HepG2 (cell line): ENCODE results near the gene GABRR2. TPM values are rescaled to one million over a fixed set of nuclear protein-coding genes. Genes with fewer than 3 reads are reported as not detected.

Experiments used
- ATAC-seq: fragments of 200-7000 bp; cut with Tn5 transposase; 3 replicates; pipeline ENCODE4 v1.9.1; 2020; ENCODE audit warnings: mild to moderate bottlenecking, moderate library complexity
- BruUV-seq: library from RNA; stranded (reverse); fragments of 400-500 nt; replicated peaks from 2 replicates; lab custom pipeline; 2021; lab: Mats Ljungman, UMichigan
- CTCF ChIA-PET: fragments of 300-600 bp; formaldehyde crosslinking; extraction: SDS; loops from one replicate; lab custom pipeline; 2021; ENCODE audit warnings: low total read pairs, inconsistent platforms, low intra/inter-chr PET ratio; lab: Yijun Ruan, JAX
- POLR2A ChIA-PET: fragments of 350-600 bp; sonication (Branson Sonifier 250); formaldehyde crosslinking; loops from one replicate; lab custom pipeline; 2020; ENCODE audit warnings: antibody characterized with exemption, inconsistent platforms; lab: Yijun Ruan, JAX
- DNase-seq: peaks from one replicate; pipeline ENCODE4 v3.0.0-alpha.2; 2015; ENCODE audit warnings: low spot score
- FAIRE-seq: peaks from 3 replicates; lab custom pipeline; 2011; peaks lifted over from hg19 to GRCh38; lab: Jason Lieb, UNC
- H2AFZ ChIP-seq: one replicate; pipeline ENCODE4 v1.6.1; 2011; ENCODE audit warnings: low read length, inconsistent platforms
- H3K27ac ChIP-seq: fragments of 300-600 bp; 3 replicates; pipeline ENCODE4 v1.8.0; 2011; ENCODE audit warnings: mixed run types, mild to moderate bottlenecking, mixed read lengths, low read length, inconsistent platforms; ENCODE audit not compliant: insufficient read depth; ENCODE audit errors: extremely low read length
- H3K27me3 ChIP-seq, 2 experiments: fragments of 200-600 bp in 1 of 2; 2 replicates in 1 of 2; 3 replicates in 1 of 2; pipeline versions ENCODE4 v1.6.0 to v1.8.0; 2011; ENCODE audit warnings: low read length in 2 of 2, mild to moderate bottlenecking in 2 of 2, moderate library complexity in 2 of 2, inconsistent platforms in 1 of 2; ENCODE audit not compliant: insufficient read depth in 2 of 2, control insufficient read depth in 1 of 2
- H3K36me3 ChIP-seq, 2 experiments: fragments of 200-600 bp in 1 of 2; replicated peaks in 1 of 2; 2 replicates in 1 of 2; 3 replicates in 1 of 2; pipeline versions ENCODE4 v1.5.1 to v1.8.0; 2011; ENCODE audit warnings: low read length in 2 of 2, inconsistent platforms in 1 of 2; ENCODE audit not compliant: insufficient read depth in 2 of 2, control insufficient read depth in 1 of 2
- H3K4me1 ChIP-seq: 2 replicates; pipeline ENCODE4 v1.5.1; 2012; ENCODE audit warnings: low read length, inconsistent platforms; ENCODE audit not compliant: insufficient read depth
- H3K4me2 ChIP-seq: 2 replicates; pipeline ENCODE4 v1.6.0; 2011; ENCODE audit warnings: low read depth, low read length, inconsistent platforms
- H3K4me3 ChIP-seq, 3 experiments: fragments of 200-600 bp in 1 of 3; sonication (generic), shearing (Covaris generic) in 1 of 3; replicated peaks in 1 of 3; 2 replicates each; pipeline ENCODE4 v1.5.1; 2011 to 2016; ENCODE audit warnings: low read length in 3 of 3, inconsistent platforms in 2 of 3, low read depth in 2 of 3, mild to moderate bottlenecking in 2 of 3, control low read depth in 1 of 3, mixed read lengths in 1 of 3; ENCODE audit not compliant: insufficient read depth in 1 of 3
- H3K79me2 ChIP-seq: one replicate; pipeline ENCODE4 v1.6.1; 2011; ENCODE audit warnings: low read length, inconsistent platforms; ENCODE audit not compliant: insufficient read depth
- H3K9ac ChIP-seq: 2 replicates; pipeline ENCODE4 v1.6.0; 2011; ENCODE audit warnings: mild to moderate bottlenecking, low read depth, low read length, inconsistent platforms; ENCODE audit not compliant: insufficient read depth
- H3K9me3 ChIP-seq: 2 replicates; pipeline ENCODE4 v1.5.1; 2012; ENCODE audit warnings: mild to moderate bottlenecking, low read length
- H4K20me1 ChIP-seq: 2 replicates; pipeline ENCODE4 v1.6.0; 2011; ENCODE audit warnings: inconsistent platforms, mild to moderate bottlenecking, low read length, moderate library complexity; ENCODE audit not compliant: insufficient read depth
- ASH2L ChIP-seq: fragments of 300-600, 200-600 bp; sonication (generic); IDR thresholded peaks from 2 replicates; pipeline ENCODE4 v1.7.0; 2017; ENCODE audit warnings: low read depth, mild to moderate bottlenecking, moderate library complexity, mixed read lengths, low read length; ENCODE audit not compliant: insufficient read length
- HOXA3 ChIP-seq: sonication (generic); formaldehyde crosslinking; IDR thresholded peaks from 2 replicates; pipeline ENCODE4 v1.5.0; 2020; ENCODE audit warnings: missing genetic modification reagents
- JUND ChIP-seq: sonication (generic); formaldehyde crosslinking; IDR thresholded peaks from 2 replicates; pipeline ENCODE4 v1.8.0; 2022; ENCODE audit warnings: mild to moderate bottlenecking, missing genetic modification reagents
- MLLT10 ChIP-seq: sonication (generic); formaldehyde crosslinking; IDR thresholded peaks from 2 replicates; pipeline ENCODE4 v1.4.0; 2020; ENCODE audit warnings: missing genetic modification reagents
- NR3C1 ChIP-seq: sonication (generic); formaldehyde crosslinking; IDR thresholded peaks from 2 replicates; pipeline ENCODE4 v1.4.0; 2020; ENCODE audit warnings: missing genetic modification reagents
- RFX3 ChIP-seq: IDR thresholded peaks from 2 replicates; pipeline ENCODE4 v1.6.1; 2016; ENCODE audit warnings: missing biosample characterization, missing genetic modification reagents
- RXRB ChIP-seq: IDR thresholded peaks from 2 replicates; pipeline ENCODE4 v1.6.1; 2016; ENCODE audit warnings: borderline replicate concordance, missing genetic modification reagents, missing compliant biosample characterization
- ZFP36 ChIP-seq: fragments of 150-350 bp; IDR thresholded peaks from 2 replicates; pipeline ENCODE4 v1.6.1; 2018; ENCODE audit warnings: borderline replicate concordance, low read length, low read depth; ENCODE audit not compliant: partially characterized antibody
- ZNF326 ChIP-seq: sonication (generic); formaldehyde crosslinking; IDR thresholded peaks from 2 replicates; pipeline ENCODE4 v1.4.0; 2020; ENCODE audit warnings: missing genetic modification reagents, borderline replicate concordance
- ZNF337 ChIP-seq: sonication (generic); formaldehyde crosslinking; IDR thresholded peaks from 2 replicates; pipeline ENCODE4 v1.5.1; 2020; ENCODE audit warnings: missing genetic modification reagents, low read depth, mild to moderate bottlenecking, borderline replicate concordance
- ZNF543 ChIP-seq: sonication (generic); formaldehyde crosslinking; IDR thresholded peaks from 2 replicates; pipeline ENCODE4 v1.4.0; 2020; ENCODE audit warnings: mild to moderate bottlenecking, missing genetic modification reagents
- WGBS: methylation state at CpG from one replicate; pipeline ENCODE4 v1.1.6; 2017; ENCODE audit warnings: low lambda C conversion rate; 5-methylcytosine and 5-hydroxymethylcytosine counted together
- in situ Hi-C: cut with HindIII; loops from 2 replicates; pipeline ENCODE4 v1.10.0; 2017; ENCODE audit warnings: low pct_unique_long_range_greater_than_20kb; ENCODE audit not compliant: extremely low pct_ligation_motif_present
- intact Hi-C: fragments of 100-400 bp; cut with micrococcal nuclease; formaldehyde crosslinking; loops from one replicate; pipeline ENCODE4 v1.10.0; 2022; ENCODE audit not compliant: unreplicated experiment
- polyA plus RNA-seq, 8 experiments: library from polyadenylated mRNA; depleted of rRNA in 3 of 8; stranded (reverse) in 7 of 8; unstranded in 1 of 8; fragments of >200 nt; fragmentation: Illumina TruSeq in 4 of 8; extraction: Trizol in 4 of 8; gene quantifications; 2 replicates each; pipeline versions ENCODE4 v1.2.1 to v1.2.3, GENCODE V29; 2011 to 2016; ENCODE audit warnings: low read depth in 4 of 8, missing spikeins in 1 of 8, mixed read lengths in 1 of 8; ENCODE audit not compliant: insufficient read depth in 1 of 8
- total RNA-seq, 5 experiments: library from RNA; depleted of rRNA; stranded (reverse); fragments of >200 nt; fragmentation: Illumina TruSeq; extraction: Trizol; gene quantifications; 2 replicates each; pipeline ENCODE4 v1.2.3, GENCODE V29; 2016; ENCODE audit warnings: low read depth in 1 of 5
- TF ChIP-seq, protein P1 (sequence below): sonication (generic); formaldehyde crosslinking; IDR thresholded peaks from 2 replicates; pipeline ENCODE4 v1.5.0; 2020; ENCODE audit warnings: mild to moderate bottlenecking, missing genetic modification reagents, borderline replicate concordance
- TF ChIP-seq, protein P2 (sequence below): sonication (generic); formaldehyde crosslinking; IDR thresholded peaks from 2 replicates; pipeline ENCODE4 v1.8.0; 2022; ENCODE audit warnings: mild to moderate bottlenecking, missing genetic modification reagents, borderline replicate concordance

Gene GABRR2
- total and polyA plus RNA-seq, 2 of the 13 experiments (the other 11 are each of a cell fraction or from before 2014, with no cell fraction given): 0.13 TPM; not detected in 1

DNA sequence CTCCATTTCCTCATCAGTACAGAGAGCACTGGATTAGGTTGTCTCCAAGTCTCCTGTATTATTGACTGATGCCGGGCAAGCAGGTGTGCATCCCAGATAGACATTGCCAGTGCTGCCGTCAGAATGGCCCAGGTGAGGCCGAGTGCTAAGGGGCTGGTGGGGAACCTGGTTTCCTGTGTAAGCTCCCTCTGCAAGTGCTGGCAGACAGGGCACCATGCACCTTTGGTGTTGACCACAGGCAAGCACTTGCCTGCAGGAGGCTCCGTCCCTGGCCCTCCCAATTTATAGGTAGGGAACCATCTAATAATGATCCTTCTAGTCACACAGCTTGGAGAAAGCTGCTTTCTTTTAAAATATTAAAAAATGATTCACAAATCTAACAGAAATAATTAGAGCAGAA is 98.7 kb downstream of the GABRR2 start:
- Histone ChIP-seq H3K4me3 (no peak overlapping the region), H3K36me3 (no peaks in the 10 kb centered on the region)
- no TSS peak for BruUV-seq
- CTCF ChIA-PET: no interaction called here
- no peak for DNase-seq
- no peak for TF ChIP-seq NR3C1
- TF ChIP-seq HOXA3: no peak
- TF ChIP-seq, protein P1, sequence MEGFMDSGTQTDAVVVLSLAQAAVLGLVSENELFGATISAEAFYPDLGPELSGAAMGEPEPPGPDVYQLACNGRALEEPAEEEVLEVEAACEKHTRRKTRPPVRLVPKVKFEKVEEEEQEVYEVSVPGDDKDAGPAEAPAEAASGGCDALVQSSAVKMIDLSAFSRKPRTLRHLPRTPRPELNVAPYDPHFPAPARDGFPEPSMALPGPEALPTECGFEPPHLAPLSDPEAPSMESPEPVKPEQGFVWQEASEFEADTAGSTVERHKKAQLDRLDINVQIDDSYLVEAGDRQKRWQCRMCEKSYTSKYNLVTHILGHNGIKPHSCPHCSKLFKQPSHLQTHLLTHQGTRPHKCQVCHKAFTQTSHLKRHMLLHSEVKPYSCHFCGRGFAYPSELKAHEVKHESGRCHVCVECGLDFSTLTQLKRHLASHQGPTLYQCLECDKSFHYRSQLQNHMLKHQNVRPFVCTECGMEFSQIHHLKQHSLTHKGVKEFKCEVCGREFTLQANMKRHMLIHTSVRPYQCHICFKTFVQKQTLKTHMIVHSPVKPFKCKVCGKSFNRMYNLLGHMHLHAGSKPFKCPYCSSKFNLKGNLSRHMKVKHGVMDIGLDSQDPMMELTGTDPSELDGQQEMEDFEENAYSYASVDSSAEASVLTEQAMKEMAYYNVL (CRISPR knock-in tag): no peak
- TF ChIP-seq, protein P2, sequence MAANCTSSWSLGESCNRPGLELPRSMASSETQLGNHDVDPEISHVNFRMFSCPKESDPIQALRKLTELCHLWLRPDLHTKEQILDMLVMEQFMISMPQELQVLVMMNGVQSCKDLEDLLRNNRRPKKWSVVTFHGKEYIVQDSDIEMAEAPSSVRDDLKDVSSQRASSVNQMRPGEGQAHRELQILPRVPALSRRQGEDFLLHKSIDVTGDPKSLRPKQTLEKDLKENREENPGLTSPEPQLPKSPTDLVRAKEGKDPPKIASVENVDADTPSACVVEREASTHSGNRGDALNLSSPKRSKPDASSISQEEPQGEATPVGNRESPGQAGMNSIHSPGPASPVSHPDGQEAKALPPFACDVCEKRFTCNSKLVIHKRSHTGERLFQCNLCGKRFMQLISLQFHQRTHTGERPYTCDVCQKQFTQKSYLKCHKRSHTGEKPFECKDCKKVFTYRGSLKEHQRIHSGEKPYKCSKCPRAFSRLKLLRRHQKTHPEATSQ (CRISPR knock-in tag): no peak
- TF ChIP-seq RFX3 (CRISPR knock-in tag): no peak
- TF ChIP-seq, all 625 proteins: peak for 0
- POLR2A ChIA-PET: no interaction called here
- Histone ChIP-seq H3K27ac (no peak overlapping the region), H3K9me3 (no peaks in the 10 kb centered on the region), H3K4me2 (no peak overlapping the region), H3K27me3 (0 out of 5 replicates have a peak, but pooled peaks cover 0 to 8% of the 10 kb centered on the region in 2 experiments), H3K4me1 (no peaks in the 10 kb centered on the region), H3K9ac (no peak overlapping the region), H3K79me2 (no peaks in the 10 kb centered on the region), H2AFZ (no peak overlapping the region), H4K20me1 (no peaks in the 10 kb centered on the region)
- WGBS: 43% methylated on average over 3 of the region's 4 CpGs
- in situ Hi-C loops (no loop called here), intact Hi-C loops (no loop called here)
- ATAC-seq (no peak), FAIRE-seq (no peak)

DNA sequence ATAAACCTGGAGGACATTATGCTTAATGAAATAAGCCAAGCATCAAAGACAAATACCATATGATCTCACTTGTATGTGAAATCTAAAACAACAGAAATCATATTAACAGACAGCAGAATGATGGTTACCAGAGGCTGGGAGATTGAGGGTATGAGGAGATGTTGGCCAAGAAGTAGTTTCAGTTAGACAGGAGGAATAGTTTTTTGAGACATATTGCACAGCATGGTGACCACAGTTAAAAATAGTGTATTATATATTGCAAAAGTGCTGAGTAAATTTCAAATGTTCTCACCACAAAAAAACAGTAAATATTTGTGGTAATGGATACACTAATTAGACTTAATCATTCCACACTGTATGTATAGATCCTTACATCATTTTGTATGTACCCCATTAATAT is 99.7 kb downstream of the GABRR2 start:
- ChIA-PET CTCF (no interaction called here), POLR2A (no interaction called here)
- DNase-seq (no peak), FAIRE-seq (no peak), ATAC-seq (no peak)
- H3K4me2 ChIP-seq: no peak overlapping the region
- no peak overlapping the region for H3K9ac ChIP-seq
- intact Hi-C loops (no loop called here), in situ Hi-C loops (no loop called here)
- no peaks in the 10 kb centered on the region for H4K20me1 ChIP-seq
- H3K27ac ChIP-seq: no peak overlapping the region
- H2AFZ ChIP-seq: no peak overlapping the region
- no peaks in the 10 kb centered on the region for H3K79me2 ChIP-seq
- 0 out of 5 replicates have a peak, but pooled peaks cover 0 to 5% of the 10 kb centered on the region in 2 experiments for H3K27me3 ChIP-seq
- TF ChIP-seq ZNF543 (no peak), ZNF326 (no peak), ZNF337 (CRISPR knock-in tag) (no peak), MLLT10 (CRISPR knock-in tag) (no peak), ZFP36 (no peak), JUND (CRISPR knock-in tag) (no peak), ASH2L (no peak), RXRB (CRISPR knock-in tag) (no peak)
- no peaks in the 10 kb centered on the region for H3K36me3 ChIP-seq
- H3K9me3 ChIP-seq: no peaks in the 10 kb centered on the region
- no peak overlapping the region for H3K4me3 ChIP-seq
- H3K4me1 ChIP-seq: no peaks in the 10 kb centered on the region
- no TSS peak for BruUV-seq
